Endodermal cell (in vitro differentiated cells): ENCODE results near the gene P2RY2. TPM values are rescaled to one million over a fixed set of nuclear protein-coding genes. Genes with fewer than 3 reads are reported as not detected.
A peak's percentile ranks its signal among the peaks of the same experiment; 100 is the strongest.

ENCODE experiments used
- DNase-seq: peaks from one replicate; pipeline ENCODE4 v3.0.0-alpha.2; 2017
- H3K27ac ChIP-seq: 2 replicates; pipeline ENCODE4 v1.5.1; 2013; ENCODE audit warnings: mild to moderate bottlenecking, low read depth, low read length, moderate library complexity
- H3K27me3 ChIP-seq: 2 replicates; pipeline ENCODE4 v1.6.1; 2013; ENCODE audit warnings: mild to moderate bottlenecking, low read length, moderate library complexity; ENCODE audit not compliant: insufficient read depth, control insufficient read depth, poor library complexity, severe bottlenecking
- H3K36me3 ChIP-seq: 2 replicates; pipeline ENCODE4 v1.7.0; 2013; ENCODE audit warnings: mild to moderate bottlenecking, low read length, moderate library complexity; ENCODE audit not compliant: control insufficient read depth, insufficient read depth
- H3K4me1 ChIP-seq: one replicate; pipeline ENCODE4 v1.7.0; 2013; ENCODE audit warnings: low read length; ENCODE audit not compliant: control insufficient read depth, insufficient read depth
- H3K4me3 ChIP-seq: 2 replicates; pipeline ENCODE4 v1.5.1; 2013; ENCODE audit warnings: mild to moderate bottlenecking, low read length, moderate library complexity
- H3K9ac ChIP-seq: 2 replicates; pipeline ENCODE4 v1.6.1; 2013; ENCODE audit warnings: mild to moderate bottlenecking, low read length, moderate library complexity; ENCODE audit not compliant: poor library complexity, severe bottlenecking; ENCODE audit errors: extremely low read depth
- H3K9me3 ChIP-seq: 2 replicates; pipeline ENCODE4 v1.6.1; 2013; ENCODE audit warnings: mild to moderate bottlenecking, low read length, moderate library complexity; ENCODE audit not compliant: control insufficient read depth
- H3K27ac Mint-ChIP-seq: 2 replicates; pipeline ENCODE4 v1.8.0; 2020; ENCODE audit warnings: mixed read lengths
- H3K27me3 Mint-ChIP-seq: 2 replicates; pipeline ENCODE4 v1.8.0; 2021; ENCODE audit warnings: mild to moderate bottlenecking, mixed read lengths; ENCODE audit not compliant: insufficient read depth
- H3K36me3 Mint-ChIP-seq: 2 replicates; pipeline ENCODE4 v1.8.0; 2020; ENCODE audit warnings: low read depth, mixed read lengths
- H3K4me1 Mint-ChIP-seq: 2 replicates; pipeline ENCODE4 v1.8.0; 2020; ENCODE audit warnings: mixed read lengths
- H3K4me3 Mint-ChIP-seq: 2 replicates; pipeline ENCODE4 v1.8.0; 2020; ENCODE audit warnings: mild to moderate bottlenecking, moderate library complexity, mixed read lengths
- H3K9me3 Mint-ChIP-seq: 2 replicates; pipeline ENCODE4 v1.8.0; 2020; ENCODE audit warnings: mild to moderate bottlenecking, mixed read lengths
- WGBS, 2 experiments: methylation state at CpG; one replicate each; pipeline versions ENCODE4 v1.1.5 to v1.1.7; 2013; ENCODE audit warnings: missing lambda C conversion rate in 2 of 2, mixed read lengths in 1 of 2; ENCODE audit not compliant: insufficient coverage in 1 of 2, insufficient read length in 1 of 2; 5-methylcytosine and 5-hydroxymethylcytosine counted together
- total RNA-seq, 2 donors: library from RNA; stranded (reverse); fragmentation: NEBNext Ultra II Directional in 1 of 2; extraction: Animal tissue kit (Norgen Biotek cat#: 25700) in 1 of 2; gene quantifications; 2 replicates in 1 of 2; 3 replicates in 1 of 2; pipeline ENCODE4 v1.2.1, GENCODE V29; 2021
- TF ChIP-seq, protein P1 (sequence below): fragments of 200-600 bp; sonication (generic); conservative IDR thresholded peaks from 2 replicates; pipeline ENCODE4 v1.5.0; 2021; ENCODE audit warnings: antibody characterized with exemption, mild to moderate bottlenecking

Gene P2RY2
- total RNA-seq, 2 donors from 2014 or later, result 0.60 to 0.62 TPM

GRCh38 chr11:73176874-73177155 lies 41.3 kb upstream of the P2RY2 start:
- Histone ChIP-seq H3K27me3 (no peaks in the 10 kb centered on the region), H3K4me3 (no peak overlapping the region), H3K4me1 (no peaks in the 10 kb centered on the region), H3K9ac (no peak overlapping the region), H3K27ac (no peak overlapping the region), H3K36me3 (no peaks in the 10 kb centered on the region), H3K9me3 (no peaks in the 10 kb centered on the region)
- 71% methylated on average over 1 of the region's 1 CpG; no CpG with 5 or more reads in 1 of the 2 experiments for WGBS, 2 experiments
- H3K9me3 Mint-ChIP-seq, result no peaks in the 10 kb centered on the region
- TF ChIP-seq, protein P1, sequence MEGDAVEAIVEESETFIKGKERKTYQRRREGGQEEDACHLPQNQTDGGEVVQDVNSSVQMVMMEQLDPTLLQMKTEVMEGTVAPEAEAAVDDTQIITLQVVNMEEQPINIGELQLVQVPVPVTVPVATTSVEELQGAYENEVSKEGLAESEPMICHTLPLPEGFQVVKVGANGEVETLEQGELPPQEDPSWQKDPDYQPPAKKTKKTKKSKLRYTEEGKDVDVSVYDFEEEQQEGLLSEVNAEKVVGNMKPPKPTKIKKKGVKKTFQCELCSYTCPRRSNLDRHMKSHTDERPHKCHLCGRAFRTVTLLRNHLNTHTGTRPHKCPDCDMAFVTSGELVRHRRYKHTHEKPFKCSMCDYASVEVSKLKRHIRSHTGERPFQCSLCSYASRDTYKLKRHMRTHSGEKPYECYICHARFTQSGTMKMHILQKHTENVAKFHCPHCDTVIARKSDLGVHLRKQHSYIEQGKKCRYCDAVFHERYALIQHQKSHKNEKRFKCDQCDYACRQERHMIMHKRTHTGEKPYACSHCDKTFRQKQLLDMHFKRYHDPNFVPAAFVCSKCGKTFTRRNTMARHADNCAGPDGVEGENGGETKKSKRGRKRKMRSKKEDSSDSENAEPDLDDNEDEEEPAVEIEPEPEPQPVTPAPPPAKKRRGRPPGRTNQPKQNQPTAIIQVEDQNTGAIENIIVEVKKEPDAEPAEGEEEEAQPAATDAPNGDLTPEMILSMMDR, result no peak
- H3K4me1 Mint-ChIP-seq, result no peaks in the 10 kb centered on the region
- no peak for DNase-seq
- H3K4me3 Mint-ChIP-seq, result no peak overlapping the region
- no peaks in the 10 kb centered on the region for H3K36me3 Mint-ChIP-seq
- peaks cover 3% of the 10 kb centered on the region for H3K27me3 Mint-ChIP-seq
- no peak overlapping the region for H3K27ac Mint-ChIP-seq

- H3K27ac ChIP-seq, result no peak overlapping the region
- H3K4me1 ChIP-seq, result no peaks in the 10 kb centered on the region
- no peaks in the 10 kb centered on the region for H3K27me3 ChIP-seq
- Mint-ChIP-seq H3K27ac (no peak overlapping the region), H3K4me1 (no peaks in the 10 kb centered on the region), H3K27me3 (peaks cover 3% of the 10 kb centered on the region), H3K36me3 (no peaks in the 10 kb centered on the region), H3K9me3 (no peaks in the 10 kb centered on the region), H3K4me3 (no peak overlapping the region)
- DNase-seq, result no peak
- WGBS, 2 experiments, result 97 to 100% methylated on average over 3 of the region's 3 CpGs
- no peak overlapping the region for H3K4me3 ChIP-seq
- H3K9me3 ChIP-seq, result no peaks in the 10 kb centered on the region
- TF ChIP-seq, protein P1, result no peak
- no peaks in the 10 kb centered on the region for H3K36me3 ChIP-seq
- no peak overlapping the region for H3K9ac ChIP-seq
Observed at GRCh38 chr11:73177380-73177777, 40.7 kb upstream of the P2RY2 start.

DNA sequence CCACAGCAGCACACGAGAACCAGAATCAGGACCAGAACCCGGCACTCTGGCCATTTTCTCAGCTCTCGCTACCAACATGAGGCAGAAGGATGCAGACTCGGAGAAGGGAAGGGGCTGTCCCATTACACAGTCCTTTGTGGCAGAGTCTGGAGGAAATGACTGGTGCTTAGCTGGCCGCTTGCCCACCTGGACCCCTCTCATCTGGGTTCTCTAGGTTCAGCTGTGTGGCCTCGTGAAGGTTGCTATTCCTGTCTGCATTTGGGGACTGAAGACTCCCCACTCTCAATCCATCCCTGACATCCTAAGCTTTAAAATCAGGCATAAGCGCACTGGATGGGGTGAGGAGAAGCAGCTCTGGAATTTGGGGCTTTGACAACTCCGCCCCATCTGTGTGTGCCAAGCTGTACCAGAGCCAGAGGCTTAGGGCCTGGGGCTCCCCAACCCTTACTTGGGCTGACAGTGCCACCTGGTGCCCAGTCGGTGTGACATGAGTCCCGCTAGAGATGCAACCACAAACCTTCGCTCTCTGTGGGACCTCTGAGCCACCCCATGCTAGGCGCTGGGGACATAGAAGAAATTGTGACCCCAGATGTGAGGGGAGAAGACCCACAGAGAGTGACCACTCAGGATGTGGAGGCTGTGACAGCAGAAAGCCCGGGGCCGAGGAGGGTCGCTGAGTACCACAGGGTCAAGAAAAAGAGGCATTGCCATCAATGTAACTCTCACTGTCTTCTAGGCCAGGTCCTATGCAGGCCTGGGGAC lies 40.1 kb upstream of the P2RY2 start:
- Histone ChIP-seq H3K36me3 (no peaks in the 10 kb centered on the region), H3K9ac (no peak overlapping the region), H3K9me3 (no peaks in the 10 kb centered on the region), H3K27me3 (no peaks in the 10 kb centered on the region), H3K27ac (no peak overlapping the region), H3K4me1 (no peaks in the 10 kb centered on the region), H3K4me3 (no peak overlapping the region)
- Mint-ChIP-seq H3K36me3 (no peaks in the 10 kb centered on the region), H3K9me3 (no peaks in the 10 kb centered on the region), H3K4me3 (no peak overlapping the region), H3K27ac (no peak overlapping the region), H3K27me3 (peaks cover 3% of the 10 kb centered on the region), H3K4me1 (no peaks in the 10 kb centered on the region)
- DNase-seq, result peak; percentile 91
- 58 to 61% methylated on average over 14 to 15 of the region's 15 CpGs for WGBS, 2 experiments
- TF ChIP-seq, protein P1, result peak; percentile 88
